Activated CD8-positive, alpha-beta T cell treated with anti-CD3 and anti-CD28 coated beads for 36 hours (primary cell): Measurements from ENCODE around the gene FCHSD2. TPM values are rescaled to one million over a fixed set of nuclear protein-coding genes. Genes with fewer than 3 reads are reported as not detected.

Source experiments
- ATAC-seq: fragments of 200-7000 bp; cut with Tn5 transposase; one replicate; pipeline ENCODE4 v1.10.0; 2021; ENCODE audit warnings: mild to moderate bottlenecking, moderate library complexity
- CTCF ChIA-PET: fragments of 350-600 bp; sonication (Branson Sonifier 250); formaldehyde crosslinking; loops from one replicate; lab custom pipeline; 2021; ENCODE audit warnings: antibody characterized with exemption; lab: Charles Lee
- POLR2A ChIA-PET: fragments of 350-600 bp; sonication (Branson Sonifier 250); formaldehyde crosslinking; loops from one replicate; lab custom pipeline; 2021; ENCODE audit warnings: antibody characterized with exemption; lab: Charles Lee
- DNase-seq: peaks from one replicate; pipeline ENCODE4 v3.0.0-alpha.2; 2020
- H3K27ac Mint-ChIP-seq: one replicate; pipeline ENCODE4 v1.8.0; 2021; ENCODE audit warnings: mild to moderate bottlenecking, mixed read lengths
- H3K27me3 Mint-ChIP-seq: one replicate; pipeline ENCODE4 v1.8.0; 2021; ENCODE audit warnings: mixed read lengths
- H3K36me3 Mint-ChIP-seq: one replicate; pipeline ENCODE4 v1.8.0; 2021; ENCODE audit warnings: low read depth, mixed read lengths
- H3K4me1 Mint-ChIP-seq: one replicate; pipeline ENCODE4 v1.8.0; 2021; ENCODE audit warnings: low read depth, mixed read lengths
- H3K4me3 Mint-ChIP-seq: one replicate; pipeline ENCODE4 v1.8.0; 2021; ENCODE audit warnings: mild to moderate bottlenecking, moderate library complexity, mixed read lengths
- H3K9me3 Mint-ChIP-seq: one replicate; pipeline ENCODE4 v1.8.0; 2021; ENCODE audit warnings: mixed read lengths
- intact Hi-C: fragments of 100-400 bp; cut with micrococcal nuclease; formaldehyde crosslinking; loops from one replicate; pipeline ENCODE4 v1.10.0; 2022
- total RNA-seq, 2 experiments: library from RNA; stranded (reverse); gene quantifications; one replicate each; pipeline ENCODE4 v1.2.3, GENCODE V29; 2021
- TF ChIP-seq, protein P1 (sequence below): fragments of 200-600 bp; IDR thresholded peaks from one replicate; pipeline ENCODE4 v1.8.0; 2022; ENCODE audit warnings: antibody characterized with exemption, mild to moderate bottlenecking

FCHSD2 gene
- total RNA-seq, 2 experiments from 2014 or later: 23.6 to 24.8 TPM

DNA sequence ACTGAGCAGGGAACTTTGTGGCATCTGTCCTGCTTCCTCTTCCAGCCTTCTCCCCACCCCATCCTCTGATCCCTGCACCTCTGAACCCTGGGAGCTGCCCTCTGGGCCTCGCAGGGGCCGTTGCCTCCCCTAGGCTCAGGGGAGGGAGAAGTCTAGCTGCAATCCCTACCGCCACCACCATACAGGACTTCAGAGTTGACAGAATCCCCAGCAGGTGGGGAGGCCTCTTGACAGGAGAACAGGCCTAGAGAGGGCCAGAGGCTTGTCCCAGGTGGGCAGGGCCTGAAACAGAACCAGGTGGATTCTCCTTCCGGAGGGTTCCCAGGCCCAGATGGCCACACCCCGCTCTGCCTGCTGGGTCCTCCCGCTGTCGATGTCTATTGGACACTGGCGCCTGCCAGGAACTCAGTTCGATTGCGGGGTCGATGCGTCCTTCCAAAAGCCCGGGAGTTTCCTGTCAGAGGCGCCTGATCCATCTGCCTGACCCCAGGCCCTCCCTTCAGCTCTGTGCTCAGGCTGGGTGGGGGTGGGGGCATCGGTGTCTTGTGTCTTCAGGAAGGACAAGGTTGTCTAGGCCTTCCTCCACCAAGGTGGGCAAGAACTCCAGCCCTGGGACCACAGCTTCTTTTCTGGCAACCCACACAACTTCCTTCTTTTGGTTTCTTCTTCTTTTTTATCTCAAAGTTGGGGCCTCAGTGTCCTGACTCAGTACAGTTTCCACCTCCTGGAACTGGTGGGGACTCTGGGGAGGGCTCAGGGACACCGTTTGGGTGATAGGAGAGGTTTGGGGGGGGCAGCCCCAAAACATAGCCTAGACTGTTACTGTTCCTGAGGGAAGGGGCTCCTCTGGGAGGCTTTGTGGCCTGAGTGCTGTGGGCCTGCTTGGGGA lies 354.7 kb downstream of the FCHSD2 start:
- H3K27ac Mint-ChIP-seq: peak overlapping the region; percentile 75
- no peaks in the 10 kb centered on the region for H3K9me3 Mint-ChIP-seq
- TF ChIP-seq, protein P1, sequence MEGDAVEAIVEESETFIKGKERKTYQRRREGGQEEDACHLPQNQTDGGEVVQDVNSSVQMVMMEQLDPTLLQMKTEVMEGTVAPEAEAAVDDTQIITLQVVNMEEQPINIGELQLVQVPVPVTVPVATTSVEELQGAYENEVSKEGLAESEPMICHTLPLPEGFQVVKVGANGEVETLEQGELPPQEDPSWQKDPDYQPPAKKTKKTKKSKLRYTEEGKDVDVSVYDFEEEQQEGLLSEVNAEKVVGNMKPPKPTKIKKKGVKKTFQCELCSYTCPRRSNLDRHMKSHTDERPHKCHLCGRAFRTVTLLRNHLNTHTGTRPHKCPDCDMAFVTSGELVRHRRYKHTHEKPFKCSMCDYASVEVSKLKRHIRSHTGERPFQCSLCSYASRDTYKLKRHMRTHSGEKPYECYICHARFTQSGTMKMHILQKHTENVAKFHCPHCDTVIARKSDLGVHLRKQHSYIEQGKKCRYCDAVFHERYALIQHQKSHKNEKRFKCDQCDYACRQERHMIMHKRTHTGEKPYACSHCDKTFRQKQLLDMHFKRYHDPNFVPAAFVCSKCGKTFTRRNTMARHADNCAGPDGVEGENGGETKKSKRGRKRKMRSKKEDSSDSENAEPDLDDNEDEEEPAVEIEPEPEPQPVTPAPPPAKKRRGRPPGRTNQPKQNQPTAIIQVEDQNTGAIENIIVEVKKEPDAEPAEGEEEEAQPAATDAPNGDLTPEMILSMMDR: no peak
- no peaks in the 10 kb centered on the region for H3K36me3 Mint-ChIP-seq
- peaks cover 28% of the 10 kb centered on the region for H3K4me1 Mint-ChIP-seq
- ATAC-seq (peak; percentile 72), DNase-seq (peak; percentile 47)
- POLR2A ChIA-PET: interaction anchor here (0.6 to 1.3 kb wide), 6 partner anchors 37 to 553 kb away, joined by 3 to 4 read pairs (median 3); no protein-coding TSS in a partner anchor
- H3K4me3 Mint-ChIP-seq: no peak overlapping the region
- no peaks in the 10 kb centered on the region for H3K27me3 Mint-ChIP-seq
- CTCF ChIA-PET: interaction anchor here (1.1 to 2.2 kb wide), 5 partner anchors 9 to 316 kb away, joined by 3 to 5 read pairs (median 4); no protein-coding TSS in a partner anchor
- intact Hi-C loops: no loop called here

Other genes starting within 250 kb of the FCHSD2 start
- not detected for gene P2RY2, start 76.0 kb upstream of the FCHSD2 start, total RNA-seq
- not detected for gene P2RY6, start 130.0 kb upstream of the FCHSD2 start, total RNA-seq
- gene ARHGEF17, start 166.0 kb upstream of the FCHSD2 start, total RNA-seq: under 1 TPM; 0.07 to 0.41 TPM
- gene RELT, start 234.1 kb upstream of the FCHSD2 start, total RNA-seq: 10 to 100 TPM; 26.6 to 29.6 TPM